GM12878 (cell line): Measurements from ENCODE around the gene OR8J1.
"Not testable (repeated sequence)": the region's sequence is repeated elsewhere in the genome, so short reads cannot be mapped to it uniquely, and the experiment has no call there.

Source experiments
- CHD1 ChIP-seq: IDR thresholded peaks from 2 replicates; pipeline ENCODE4 v1.6.1; 2012; ENCODE audit warnings: low read depth, low read length, improper control_type of control experiment
- FOXM1 ChIP-seq: IDR thresholded peaks from 2 replicates; pipeline ENCODE4 v1.6.1; 2012; ENCODE audit warnings: low read depth, mild to moderate bottlenecking, inconsistent platforms, low read length, moderate library complexity
- LARP7 ChIP-seq: fragments of 450-650 bp; IDR thresholded peaks from 2 replicates; pipeline ENCODE4 v1.6.1; 2017; ENCODE audit warnings: mild to moderate bottlenecking
- NRF1 ChIP-seq: conservative IDR thresholded peaks from 2 replicates; pipeline ENCODE4 v1.6.1; 2011; ENCODE audit warnings: mild to moderate bottlenecking, low read depth, low read length, improper control_type of control experiment

DNA sequence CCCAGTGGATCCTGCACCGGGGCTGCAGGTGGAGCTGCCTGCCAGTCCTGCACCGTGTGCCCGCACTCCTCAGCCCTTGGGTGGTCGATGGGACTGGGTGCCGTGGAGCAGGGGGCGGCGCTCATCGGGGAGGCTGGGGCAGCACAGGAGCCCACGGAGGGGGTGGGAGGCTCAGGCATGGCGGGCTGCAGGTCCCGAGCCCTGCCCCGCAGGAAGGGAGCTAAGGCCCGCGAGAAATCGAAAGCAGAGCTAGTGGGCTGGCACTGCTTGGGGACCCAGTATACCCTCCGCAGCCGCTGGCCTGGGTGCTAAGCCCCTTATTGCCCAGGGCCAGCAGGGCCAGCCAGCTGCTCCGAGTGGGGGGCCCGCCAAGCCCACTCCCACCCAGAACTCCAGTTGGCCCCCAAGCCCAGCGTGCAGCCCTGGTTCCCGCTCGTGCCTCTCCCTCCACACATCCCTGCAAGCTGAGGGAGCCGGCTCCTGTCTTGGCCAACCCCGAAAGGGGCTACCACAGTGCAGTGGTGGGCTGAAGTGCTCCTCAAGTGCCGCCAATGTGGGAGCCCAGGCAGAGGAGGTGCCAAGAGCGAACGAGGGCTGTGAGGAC is 47.9 kb downstream of the OR8J1 start:
- TF ChIP-seq NRF1, LARP7, CHD1, FOXM1: not testable (repeated sequence)
